A673 (cell line): Measurements from ENCODE around the gene NKX6-2. TPM values are rescaled to one million over a fixed set of nuclear protein-coding genes. Genes with fewer than 3 reads are reported as not detected.

Experiments
- BruUV-seq: library from RNA; stranded (reverse); fragments of 400-500 nt; replicated peaks from 2 replicates; lab custom pipeline; 2021; lab: Mats Ljungman, UMichigan
- CTCF ChIA-PET: fragments of 300-600 bp; sonication (Branson Sonifier 250); formaldehyde crosslinking; loops from one replicate; lab custom pipeline; 2022; ENCODE audit warnings: antibody characterized with exemption; lab: Charles Lee
- POLR2A ChIA-PET: fragments of 300-600 bp; sonication (Branson Sonifier 250); formaldehyde crosslinking; loops from one replicate; lab custom pipeline; 2022; ENCODE audit warnings: antibody characterized with exemption; ENCODE audit not compliant: low non-redundant PET; lab: Charles Lee
- DNase-seq: peaks from one replicate; pipeline ENCODE4 v3.0.0-alpha.2; 2015; ENCODE audit warnings: low spot score
- H3K27ac ChIP-seq: fragments of 200-600 bp; sonication (generic); 2 replicates; pipeline ENCODE4 v1.5.1; 2016; ENCODE audit warnings: mixed run types, low read depth, mild to moderate bottlenecking, mixed read lengths, antibody characterized with exemption, low read length; ENCODE audit not compliant: poor library complexity, severe bottlenecking
- H3K27me3 ChIP-seq: fragments of 200-600 bp; sonication (generic); replicated peaks from 2 replicates; pipeline ENCODE4 v1.6.1; 2017; ENCODE audit warnings: mixed run types, low read depth, mild to moderate bottlenecking, mixed read lengths, antibody characterized with exemption, low read length; ENCODE audit not compliant: insufficient read depth, poor library complexity
- H3K36me3 ChIP-seq: fragments of 200-600 bp; sonication (generic); 2 replicates; pipeline ENCODE4 v1.6.1; 2016; ENCODE audit warnings: mixed run types, mild to moderate bottlenecking, mixed read lengths, antibody characterized with exemption, low read length; ENCODE audit not compliant: insufficient read depth, poor library complexity, severe bottlenecking
- H3K4me1 ChIP-seq: fragments of 200-600 bp; sonication (generic); 2 replicates; pipeline ENCODE4 v1.6.1; 2017; ENCODE audit warnings: mixed run types, mild to moderate bottlenecking, mixed read lengths, antibody characterized with exemption, low read length; ENCODE audit not compliant: insufficient read depth, poor library complexity, severe bottlenecking
- H3K4me3 ChIP-seq: fragments of 200-600 bp; sonication (generic); 2 replicates; pipeline ENCODE4 v1.5.1; 2016; ENCODE audit warnings: low read depth, mixed run types, mild to moderate bottlenecking, mixed read lengths, low read length; ENCODE audit not compliant: poor library complexity, severe bottlenecking
- H3K9me3 ChIP-seq: fragments of 200-600 bp; sonication (generic); 2 replicates; pipeline ENCODE4 v1.6.1; 2016; ENCODE audit warnings: mixed run types, low read depth, mild to moderate bottlenecking, mixed read lengths, antibody characterized with exemption, low read length; ENCODE audit not compliant: poor library complexity, severe bottlenecking
- CTCF ChIP-seq: fragments of 300-800, 200-600 bp; sonication (generic); conservative IDR thresholded peaks from 2 replicates; pipeline ENCODE4 v1.5.1; 2017; ENCODE audit warnings: low read depth, mild to moderate bottlenecking, antibody characterized with exemption, low read length, moderate library complexity, mixed read lengths
- EZH2 ChIP-seq: fragments of 200-600 bp; sonication (generic); IDR thresholded peaks from 2 replicates; pipeline ENCODE4 v1.6.1; 2017; ENCODE audit warnings: borderline replicate concordance, low read depth, mild to moderate bottlenecking, mixed read lengths, antibody characterized with exemption, low read length; ENCODE audit not compliant: poor library complexity, severe bottlenecking
- intact Hi-C: fragments of 100-400 bp; cut with micrococcal nuclease; formaldehyde crosslinking; loops from one replicate; pipeline ENCODE4 v1.10.0; 2022; ENCODE audit not compliant: unreplicated experiment
- total RNA-seq: library from RNA; stranded (reverse); gene quantifications from 2 replicates; pipeline ENCODE4 v1.2.3, GENCODE V29; 2021

The NKX6-2 gene
- total RNA-seq, 1 experiment from 2014 or later: not detected

- CTCF ChIA-PET: no interaction called here
- DNase-seq: no peak
- H3K4me3 ChIP-seq: no peak overlapping the region
- no peak overlapping the region for H3K27ac ChIP-seq
- TF ChIP-seq CTCF (no peak), EZH2 (no peak)
- POLR2A ChIA-PET: no interaction called here
- no peaks in the 10 kb centered on the region for H3K27me3 ChIP-seq
- no peaks in the 10 kb centered on the region for H3K9me3 ChIP-seq
- BruUV-seq: no TSS peak
- intact Hi-C loops: no loop called here
- no peaks in the 10 kb centered on the region for H3K36me3 ChIP-seq
- H3K4me1 ChIP-seq: no peaks in the 10 kb centered on the region
These were observed 50.6 kb downstream of the NKX6-2 start for GRCh38 chr10:132735341-132735775.

- Histone ChIP-seq H3K36me3 (no peaks in the 10 kb centered on the region), H3K4me1 (no peaks in the 10 kb centered on the region), H3K27me3 (no peaks in the 10 kb centered on the region), H3K27ac (no peak overlapping the region), H3K9me3 (no peaks in the 10 kb centered on the region), H3K4me3 (no peak overlapping the region)
- no peak for DNase-seq
- CTCF ChIA-PET: no interaction called here
- POLR2A ChIA-PET: no interaction called here
- intact Hi-C loops: no loop called here
- BruUV-seq: no TSS peak
- TF ChIP-seq EZH2: no peak
These were observed 52.0 kb downstream of the NKX6-2 start for GRCh38 chr10:132733926-132734325.

Other genes with a start within 250 kb of the NKX6-2 start
- gene INPP5A, start 248.4 kb downstream of the NKX6-2 start, total RNA-seq: 21.2 and 21.8 TPM in 2 replicates
- 1.3 and 1.9 TPM in 2 replicates for gene CFAP46, start 156.4 kb upstream of the NKX6-2 start, total RNA-seq